Large intestine (tissue), 3 donors: Measurements from ENCODE around the gene TCEANC. TPM values are rescaled to one million over a fixed set of nuclear protein-coding genes. Genes with fewer than 3 reads are reported as not detected.
"Not testable (repeated sequence)": the region's sequence is repeated elsewhere in the genome, so short reads cannot be mapped to it uniquely, and the experiment has no call there.

Experiments
- DNase-seq, 2 donors: peaks; one replicate each; pipeline versions ENCODE4 v3.0.0 to v3.0.0-alpha.2; 2013
- H3K27ac ChIP-seq: one replicate; pipeline ENCODE4 v1.5.1; 2013; ENCODE audit warnings: low read length
- H3K27me3 ChIP-seq: 2 replicates; pipeline ENCODE4 v1.6.1; 2013; ENCODE audit warnings: low read length; ENCODE audit not compliant: control insufficient read depth, insufficient read depth
- H3K36me3 ChIP-seq: 2 replicates; pipeline ENCODE4 v1.6.1; 2013; ENCODE audit warnings: low read length; ENCODE audit not compliant: control insufficient read depth, insufficient read depth
- H3K4me1 ChIP-seq: one replicate; pipeline ENCODE4 v1.6.1; 2013; ENCODE audit warnings: low read length; ENCODE audit not compliant: control insufficient read depth, insufficient read depth
- H3K4me3 ChIP-seq: one replicate; pipeline ENCODE4 v1.5.1; 2013; ENCODE audit warnings: low read length
- H3K9me3 ChIP-seq: one replicate; pipeline ENCODE4 v1.6.1; 2013; ENCODE audit warnings: mild to moderate bottlenecking, low read depth, low read length, moderate library complexity; ENCODE audit not compliant: control insufficient read depth
- WGBS: methylation state at CpG from one replicate; pipeline ENCODE4 v1.1.5; 2013; ENCODE audit warnings: low lambda C conversion rate; ENCODE audit not compliant: insufficient coverage; 5-methylcytosine and 5-hydroxymethylcytosine counted together
- polyA plus RNA-seq: library from polyadenylated mRNA; unstranded; fragments of 120-200 nt; gene quantifications from one replicate; pipeline ENCODE4 v1.2.1, GENCODE V29; 2013

Gene TCEANC
- polyA plus RNA-seq, 1 donor, result 3.6 TPM

DNA sequence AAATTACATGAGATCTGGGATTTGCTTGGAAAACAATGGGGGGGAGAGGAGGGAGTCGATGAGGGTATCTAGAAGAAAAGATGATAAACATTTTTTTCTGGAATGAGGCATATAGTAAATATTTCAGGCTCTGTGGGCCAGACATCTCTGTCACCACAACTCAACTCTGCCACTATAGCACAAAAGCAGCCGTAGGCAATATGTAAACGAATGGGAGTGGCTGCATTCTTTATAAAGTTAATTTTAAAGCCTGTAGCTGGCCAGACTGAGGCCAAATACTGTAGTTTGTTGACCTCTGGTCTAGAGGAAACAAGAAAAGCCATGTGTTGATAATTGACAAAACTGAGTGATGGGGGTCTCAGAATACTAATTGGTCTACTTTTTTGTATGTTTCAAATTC, 14.1 kb upstream of the TCEANC start:
- no peak overlapping the region for H3K4me3 ChIP-seq
- no peaks in the 10 kb centered on the region for H3K4me1 ChIP-seq
- no peak overlapping the region for H3K27ac ChIP-seq
- WGBS, result no CpG with 5 or more reads among the region's 3 CpGs
- H3K27me3 ChIP-seq, result no peaks in the 10 kb centered on the region
- DNase-seq, result no peak
- no peaks in the 10 kb centered on the region for H3K36me3 ChIP-seq
- H3K9me3 ChIP-seq, result peaks cover 4% of the 10 kb centered on the region

DNA sequence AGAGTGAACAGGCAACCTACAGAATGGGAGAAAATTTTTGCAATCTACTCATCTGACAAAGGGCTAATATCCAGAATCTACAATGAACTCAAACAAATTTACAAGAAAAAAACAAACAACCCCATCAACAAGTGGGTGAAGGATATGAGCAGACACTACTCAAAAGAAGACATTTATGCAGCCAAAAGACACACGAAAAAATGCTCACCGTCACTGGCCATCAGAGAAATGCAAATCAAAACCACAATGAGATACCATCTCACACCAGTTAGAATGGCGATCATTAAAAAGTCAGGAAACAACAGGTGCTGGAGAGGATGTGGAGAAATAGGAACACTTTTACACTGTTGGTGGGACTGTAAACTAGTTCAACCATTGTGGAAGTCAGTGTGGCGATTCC, 11.3 kb upstream of the TCEANC start:
- WGBS, result no CpG with 5 or more reads among the region's 4 CpGs
- not testable (repeated sequence) for H3K36me3 ChIP-seq, H3K27me3 ChIP-seq

GRCh38 chrX:13645464-13646153, 7.3 kb upstream of the TCEANC start:
- H3K9me3 ChIP-seq, result no peaks in the 10 kb centered on the region
- H3K27ac ChIP-seq, result no peak overlapping the region
- H3K4me3 ChIP-seq, result no peak overlapping the region
- H3K4me1 ChIP-seq, result peaks cover 2% of the 10 kb centered on the region
- no peak for DNase-seq
- no peaks in the 10 kb centered on the region for H3K36me3 ChIP-seq
- WGBS, result no CpG with 5 or more reads among the region's 9 CpGs
- H3K27me3 ChIP-seq, result no peaks in the 10 kb centered on the region

More for the DNA sequence above, 11.3 kb upstream of the TCEANC start:
- not testable (repeated sequence) for H3K9me3 ChIP-seq, H3K4me1 ChIP-seq, H3K4me3 ChIP-seq, H3K27ac ChIP-seq, DNase-seq

DNA sequence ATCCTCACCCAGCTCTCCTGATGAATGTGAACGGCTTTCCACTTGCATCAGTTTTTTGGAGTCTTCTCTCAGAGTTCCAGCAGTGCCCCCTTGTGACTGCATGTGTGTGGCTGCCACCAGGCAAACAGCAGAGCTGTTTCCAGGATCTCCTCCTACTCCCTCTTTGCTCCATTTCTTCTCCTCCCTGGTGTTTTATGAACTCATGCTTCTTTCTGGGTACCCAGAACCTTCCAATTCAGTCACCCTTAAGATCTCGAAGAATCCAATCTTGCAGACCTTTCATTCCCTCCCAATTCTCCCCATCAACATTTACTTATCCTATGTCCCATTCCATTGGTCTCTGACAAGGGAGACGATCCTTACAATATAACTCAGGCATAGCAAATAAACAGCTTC, 6.8 kb upstream of the TCEANC start:
- no peak overlapping the region for H3K4me3 ChIP-seq
- DNase-seq, result peak; percentile 25 to 35
- H3K27me3 ChIP-seq, result no peaks in the 10 kb centered on the region
- H3K27ac ChIP-seq, result no peak overlapping the region
- no peaks in the 10 kb centered on the region for H3K9me3 ChIP-seq
- WGBS, result no CpG with 5 or more reads among the region's 3 CpGs
- no peaks in the 10 kb centered on the region for H3K36me3 ChIP-seq
- peaks cover 2% of the 10 kb centered on the region for H3K4me1 ChIP-seq

- Histone ChIP-seq H3K36me3 (no peaks in the 10 kb centered on the region), H3K9me3 (no peaks in the 10 kb centered on the region), H3K27me3 (no peaks in the 10 kb centered on the region), H3K4me1 (peaks cover 5% of the 10 kb centered on the region), H3K27ac (peak overlapping the region; percentile 60), H3K4me3 (no peak overlapping the region)
- peak; percentile 84 to 92 for DNase-seq
- no CpG with 5 or more reads among the region's 8 CpGs for WGBS
Observed at GRCh38 chrX:13647709-13648212, 5.2 kb upstream of the TCEANC start.

- not testable (repeated sequence) for H3K9me3 ChIP-seq, H3K4me3 ChIP-seq, H3K36me3 ChIP-seq, DNase-seq, H3K4me1 ChIP-seq, H3K27me3 ChIP-seq
- WGBS, result no CpG with 5 or more reads among the region's 2 CpGs
- peak overlapping the region; percentile 60 for H3K27ac ChIP-seq
Observed at GRCh38 chrX:13648336-13648735, 4.6 kb upstream of the TCEANC start.

- Histone ChIP-seq H3K27ac (no peak overlapping the region), H3K4me1 (peaks cover 5% of the 10 kb centered on the region), H3K36me3 (no peaks in the 10 kb centered on the region), H3K9me3 (no peaks in the 10 kb centered on the region), H3K4me3 (no peak overlapping the region), H3K27me3 (no peaks in the 10 kb centered on the region)
- WGBS, result 60% methylated on average over 1 of the region's 5 CpGs
- no peak for DNase-seq
Observed at GRCh38 chrX:13649838-13650237, 3.1 kb upstream of the TCEANC start.

- no peak overlapping the region for H3K27ac ChIP-seq
- no peaks in the 10 kb centered on the region for H3K36me3 ChIP-seq
- H3K4me3 ChIP-seq, result no peak overlapping the region
- no CpG with 5 or more reads among the region's 1 CpG for WGBS
- H3K4me1 ChIP-seq, result peaks cover 5% of the 10 kb centered on the region
- H3K9me3 ChIP-seq, result no peaks in the 10 kb centered on the region
- DNase-seq, result no peak
- H3K27me3 ChIP-seq, result no peaks in the 10 kb centered on the region
Observed at GRCh38 chrX:13650318-13650717, 2.6 kb upstream of the TCEANC start.

GRCh38 chrX:13651150-13651549, 1.8 kb upstream of the TCEANC start:
- 93% methylated on average over 2 of the region's 3 CpGs for WGBS
- Histone ChIP-seq H3K27ac (no peak overlapping the region), H3K36me3 (peaks cover 6% of the 10 kb centered on the region), H3K4me1 (peaks cover 5% of the 10 kb centered on the region), H3K9me3 (no peaks in the 10 kb centered on the region), H3K27me3 (no peaks in the 10 kb centered on the region), H3K4me3 (no peak overlapping the region)
- DNase-seq, result no peak

DNA sequence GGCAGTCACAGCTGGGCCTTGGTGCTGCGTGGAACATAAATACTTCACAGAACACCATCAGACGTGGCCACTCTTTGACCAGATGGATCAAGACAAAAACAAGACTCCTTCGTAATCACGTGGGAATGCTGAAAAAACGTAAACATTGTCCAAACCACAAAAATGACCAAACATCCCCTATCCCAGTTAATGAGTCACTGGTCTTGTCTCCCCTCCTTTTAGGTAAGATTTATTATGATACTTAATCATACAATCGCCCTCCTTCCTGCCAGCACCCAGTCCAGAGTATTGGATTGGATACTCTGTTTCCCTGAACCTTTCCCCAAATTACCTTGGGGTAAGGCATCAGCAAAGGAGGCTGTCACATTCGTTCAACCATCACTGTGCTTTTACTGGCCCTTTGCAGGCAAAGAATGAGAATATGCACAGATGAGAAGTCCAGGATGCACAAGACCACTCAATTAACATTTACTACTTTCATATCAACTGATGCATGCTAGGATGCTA, 601 bp upstream of the TCEANC start:
- Histone ChIP-seq H3K4me3 (peak overlapping the region; percentile 68), H3K27me3 (no peaks in the 10 kb centered on the region)
- WGBS, result no CpG with 5 or more reads among the region's 7 CpGs

GRCh38 chrX:13654116-13654515, 1.2 kb downstream of the TCEANC start:
- H3K27me3 ChIP-seq, result no peaks in the 10 kb centered on the region
- H3K4me3 ChIP-seq, result no peak overlapping the region
- DNase-seq, result no peak

More for the DNA sequence above, 601 bp upstream of the TCEANC start:
- H3K27ac ChIP-seq, result peak overlapping the region; percentile 75
- H3K36me3 ChIP-seq, result peaks cover 6% of the 10 kb centered on the region
- peaks cover 3% of the 10 kb centered on the region for H3K4me1 ChIP-seq
- DNase-seq, result no peak
- no peaks in the 10 kb centered on the region for H3K9me3 ChIP-seq

More at GRCh38 chrX:13654116-13654515, 1.2 kb downstream of the TCEANC start:
- Histone ChIP-seq H3K27ac (peak overlapping the region; percentile 97), H3K4me1 (peaks cover 3% of the 10 kb centered on the region), H3K36me3 (peaks cover 6% of the 10 kb centered on the region), H3K9me3 (no peaks in the 10 kb centered on the region)
